Stimulated activated CD4-positive, alpha-beta T cell treated with anti-CD3 and anti-CD28 coated beads, Interleukin-15, amount 100 ng/mL, for 48 hours (primary cell): ENCODE data around the gene GRM8.

Experiments used
- DNase-seq, 2 donors: peaks; one replicate each; pipeline ENCODE4 v3.0.0-alpha.2; 2020; ENCODE audit warnings: low read depth in 2 of 2

GRM8 gene

DNA sequence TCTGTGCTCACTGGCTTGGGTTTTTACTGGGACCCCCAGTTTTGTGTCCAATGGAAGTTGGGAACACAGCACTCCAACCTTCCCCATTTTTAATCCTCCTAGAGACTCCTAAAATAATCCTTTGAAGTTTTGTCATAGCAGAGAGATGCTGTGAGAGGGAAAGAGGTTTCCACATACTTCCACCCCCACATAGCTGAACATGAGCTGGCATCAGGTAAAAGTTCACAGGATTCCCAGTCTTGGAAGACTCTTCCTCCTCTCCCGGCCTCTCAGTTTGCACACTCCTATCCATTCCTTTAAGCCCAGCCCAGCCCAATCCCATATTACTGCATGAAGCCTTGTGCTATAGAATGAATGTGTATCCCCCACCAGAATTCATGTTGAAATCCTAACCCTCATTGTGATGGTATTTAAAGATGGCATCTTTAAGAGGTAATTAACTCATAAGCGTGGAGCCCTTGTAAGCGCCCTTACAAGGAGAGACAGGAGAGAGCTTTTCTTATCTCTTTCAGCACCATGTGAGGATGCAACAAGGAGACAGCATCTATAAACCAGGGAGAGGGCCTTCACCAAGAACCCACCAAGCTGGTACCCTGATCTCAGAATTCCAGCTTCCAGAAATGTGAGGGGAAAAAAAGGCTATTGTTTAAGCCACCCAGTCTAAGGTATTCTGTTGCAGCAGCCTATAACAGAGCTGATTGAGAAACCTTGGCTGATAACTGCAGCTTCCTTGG, 22.4 kb downstream of the GRM8 start:
- no peak for DNase-seq

DNA sequence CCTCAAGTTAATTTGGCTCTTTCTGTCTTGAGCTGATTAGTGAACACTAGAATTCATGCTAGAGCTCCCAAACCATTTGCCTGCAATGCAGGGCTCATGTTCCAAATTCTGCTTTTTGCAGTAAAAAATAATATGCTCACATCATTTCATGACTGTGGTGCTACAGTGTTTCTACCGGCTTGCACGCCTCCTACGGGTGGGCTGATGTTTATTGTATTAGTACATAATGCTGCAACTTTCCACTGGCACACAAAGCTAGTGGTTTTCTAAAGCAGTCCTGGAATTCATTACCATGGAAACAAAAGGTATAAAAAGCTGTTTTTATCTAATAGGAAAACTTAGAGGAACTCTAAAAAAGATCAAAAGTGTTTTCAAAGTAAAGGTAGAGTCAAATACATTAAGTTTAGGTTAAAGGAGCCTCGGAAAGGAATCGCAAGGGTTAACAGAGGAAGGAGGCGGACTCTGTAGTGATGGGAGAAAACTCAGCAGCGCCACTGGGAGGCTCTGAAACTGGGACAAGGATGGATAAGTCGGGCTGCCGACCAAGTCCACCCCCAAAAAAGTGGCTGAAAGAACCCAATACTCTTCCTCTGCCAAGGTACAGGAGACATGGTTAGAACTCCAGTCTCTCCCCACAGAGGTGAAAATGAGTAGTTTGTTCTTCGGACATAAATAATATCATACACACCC, 25.9 kb downstream of the GRM8 start:
- DNase-seq: no peak

DNA sequence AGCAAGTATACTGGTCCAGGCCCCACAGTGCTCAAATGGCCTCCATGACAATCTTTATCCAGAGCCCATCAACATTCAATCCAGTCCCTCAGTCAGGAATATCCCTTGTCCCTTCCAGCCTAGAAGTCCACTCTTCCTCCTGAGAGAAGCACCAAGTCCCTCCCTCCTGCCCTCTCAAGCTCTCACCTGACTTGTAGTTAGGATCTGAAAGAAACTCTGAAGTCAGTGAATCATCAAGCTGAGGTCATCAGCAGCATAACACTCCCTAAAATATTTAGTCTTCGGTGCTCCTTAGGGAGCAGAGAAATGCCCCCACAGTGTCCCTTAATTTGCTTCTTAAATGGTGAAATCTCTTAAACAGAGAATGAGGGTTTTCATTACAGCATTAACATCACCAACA, 31.0 kb downstream of the GRM8 start:
- DNase-seq: no peak

- no peak for DNase-seq
Observed at GRCh38 chr7:127214956-127215718, 37.6 kb downstream of the GRM8 start.

- no peak for DNase-seq
Observed at GRCh38 chr7:127209886-127210285, 42.9 kb downstream of the GRM8 start.

GRCh38 chr7:127208860-127209259, 43.9 kb downstream of the GRM8 start:
- no peak for DNase-seq

DNA sequence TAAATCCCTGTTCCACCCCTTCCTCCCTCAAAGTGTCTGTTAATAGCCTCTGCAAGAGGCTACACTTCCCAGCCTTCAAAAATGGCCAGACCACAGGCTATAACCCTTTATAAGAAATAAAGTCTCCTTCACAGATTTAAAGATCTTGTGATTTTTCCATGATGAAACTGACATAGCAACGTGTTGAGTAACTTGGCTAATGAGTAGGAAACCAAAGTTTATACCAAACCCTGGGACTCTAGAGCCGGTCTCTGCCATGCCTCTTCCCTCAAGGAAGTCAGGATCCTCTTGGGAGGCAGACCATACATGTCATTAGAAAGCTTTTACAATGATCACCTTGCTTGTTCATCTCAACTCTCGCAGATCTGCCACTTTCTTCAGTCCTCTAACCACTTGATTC, 44.4 kb downstream of the GRM8 start:
- DNase-seq: no peak

DNA sequence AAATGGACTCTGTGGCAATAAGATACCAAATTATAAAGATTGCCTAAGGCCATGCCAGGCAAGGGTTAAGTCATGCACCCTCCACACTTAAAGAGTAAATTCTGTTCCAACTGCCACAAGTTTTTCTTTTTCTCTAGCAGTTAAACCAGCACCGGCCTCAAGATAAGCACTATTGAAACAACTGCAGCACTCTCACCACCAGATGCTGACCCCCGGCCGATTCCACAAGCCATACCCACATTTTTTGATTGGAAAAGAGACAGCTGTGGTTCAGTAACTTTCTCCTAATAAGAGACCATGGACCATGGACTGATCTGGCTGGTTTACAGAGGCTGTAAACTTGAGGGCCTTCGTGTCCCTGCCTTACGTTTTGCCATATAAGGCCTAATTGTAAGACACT, 44.9 kb downstream of the GRM8 start:
- no peak for DNase-seq

GRCh38 chr7:127207230-127207629, 45.5 kb downstream of the GRM8 start:
- DNase-seq: no peak

GRCh38 chr7:127194571-127194970, 58.2 kb downstream of the GRM8 start:
- DNase-seq: no peak

GRCh38 chr7:127189886-127190285, 62.9 kb downstream of the GRM8 start:
- DNase-seq: no peak

DNA sequence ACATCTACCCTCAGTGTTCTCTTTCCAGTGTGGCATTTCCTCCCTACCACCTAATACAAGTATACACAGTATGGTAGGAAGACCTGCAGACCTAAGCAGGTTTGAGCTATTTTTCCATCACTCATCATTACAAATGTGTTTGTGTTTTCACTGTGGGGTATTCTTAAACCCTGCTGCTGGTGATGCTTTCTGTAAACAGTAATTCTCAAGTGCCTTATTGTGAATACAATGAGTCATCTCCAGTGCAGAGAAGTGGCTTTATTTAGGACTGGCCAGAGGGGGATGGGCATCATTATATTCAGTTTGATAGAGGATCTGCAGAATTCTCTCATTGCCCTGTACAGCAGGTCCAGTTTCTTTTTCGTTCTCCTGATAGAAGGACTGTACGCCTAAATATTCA, 63.7 kb downstream of the GRM8 start:
- DNase-seq: no peak

DNA sequence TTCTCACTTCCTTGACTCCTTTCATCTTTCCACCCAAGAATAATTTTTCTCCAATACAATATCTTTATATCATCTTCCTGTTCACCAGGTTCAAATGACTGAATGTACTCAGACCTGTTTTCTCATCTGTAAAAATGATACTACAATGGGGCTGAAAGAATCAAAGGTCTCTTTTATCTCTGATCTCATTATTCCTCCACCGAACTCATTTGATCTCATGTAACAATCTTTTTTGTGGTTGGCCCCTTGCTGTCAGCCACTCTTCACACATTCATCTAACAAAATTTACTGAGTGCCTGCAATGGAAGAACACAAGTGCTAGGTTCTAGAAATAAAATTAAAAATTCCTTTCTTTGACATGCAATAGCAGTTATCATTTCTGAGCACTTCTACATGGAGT, 65.0 kb downstream of the GRM8 start:
- DNase-seq: no peak

DNA sequence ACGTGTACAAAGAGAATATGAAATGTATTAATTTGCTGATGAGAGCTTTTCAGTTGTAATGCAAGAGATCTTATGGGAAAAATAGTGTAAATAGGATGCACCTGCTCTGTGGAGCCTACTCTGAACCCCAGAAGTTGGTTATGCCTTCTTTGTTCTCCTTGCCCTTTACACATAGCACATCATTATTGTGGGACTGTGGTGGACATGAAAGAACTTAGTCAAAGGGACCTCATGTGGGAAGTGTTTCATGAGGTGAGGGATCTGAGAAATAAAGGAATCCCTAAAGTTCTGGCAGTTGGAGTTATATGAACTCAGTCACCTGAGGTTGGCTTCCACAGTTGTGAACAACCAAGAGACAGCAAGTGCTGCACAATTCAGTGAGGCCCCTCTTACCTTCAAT, 66.1 kb downstream of the GRM8 start:
- no peak for DNase-seq

DNA sequence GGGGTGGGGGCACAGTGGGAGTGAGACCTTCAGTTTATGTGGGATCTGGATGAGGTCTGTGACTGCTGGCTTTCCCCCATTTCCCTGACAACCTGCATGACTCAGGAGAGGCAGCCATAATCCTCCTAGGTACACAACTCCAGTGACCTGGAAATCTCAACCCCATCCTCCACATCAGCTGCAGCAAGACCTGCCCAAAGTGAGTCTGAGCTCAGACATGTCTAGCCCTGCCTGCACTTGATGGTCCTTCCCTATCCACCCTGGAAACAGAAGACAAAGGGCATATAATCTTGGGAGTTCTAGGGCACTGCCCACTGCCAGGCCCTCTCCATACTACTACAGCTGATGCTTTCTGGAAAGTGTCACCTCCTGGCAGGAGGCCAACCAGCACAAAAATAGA, 75.6 kb downstream of the GRM8 start:
- DNase-seq: no peak

GRCh38 chr7:127162366-127162765, 90.4 kb downstream of the GRM8 start:
- DNase-seq: no peak

GRCh38 chr7:127158659-127159058, 94.1 kb downstream of the GRM8 start:
- DNase-seq: no peak

GRCh38 chr7:127154958-127155357, 97.8 kb downstream of the GRM8 start:
- no peak for DNase-seq

GRCh38 chr7:127154101-127154500, 98.6 kb downstream of the GRM8 start:
- no peak for DNase-seq

- DNase-seq: no peak
Observed at GRCh38 chr7:127153315-127153714, 99.4 kb downstream of the GRM8 start.

DNA sequence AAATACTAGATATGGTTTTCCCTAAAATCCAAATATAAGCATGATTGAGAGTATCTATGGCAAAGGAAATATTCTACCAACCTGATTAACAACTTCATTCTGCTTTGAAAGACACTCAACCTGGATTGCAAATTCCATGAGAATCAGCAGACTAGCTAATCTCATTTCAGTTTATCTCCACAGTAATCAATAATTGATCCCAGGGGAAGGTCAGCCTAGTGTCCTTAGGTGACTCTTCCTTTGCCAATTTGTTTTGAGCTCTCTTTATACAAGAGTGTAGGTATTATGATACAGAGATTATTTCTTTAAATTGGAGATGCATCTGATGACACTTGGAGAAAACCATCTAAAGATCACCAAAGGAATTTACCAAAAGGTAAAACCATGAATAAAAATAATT, 100.3 kb downstream of the GRM8 start:
- no peak for DNase-seq

- no peak for DNase-seq
Observed at GRCh38 chr7:127151379-127151778, 101.4 kb downstream of the GRM8 start.

GRCh38 chr7:127150543-127150942, 102.2 kb downstream of the GRM8 start:
- no peak for DNase-seq
